HUES48 (cell line): ENCODE results near the gene AEBP2.

Experiments
- H3K27ac ChIP-seq: one replicate; pipeline ENCODE4 v1.7.0; 2013; ENCODE audit warnings: low read depth, low read length, inconsistent platforms
- H3K27me3 ChIP-seq: 2 replicates; pipeline ENCODE4 v1.6.1; 2013; ENCODE audit warnings: mild to moderate bottlenecking, low read length; ENCODE audit not compliant: control insufficient read depth, insufficient read depth
- H3K36me3 ChIP-seq: 2 replicates; pipeline ENCODE4 v1.6.1; 2013; ENCODE audit warnings: low read length; ENCODE audit not compliant: control insufficient read depth, insufficient read depth
- H3K4me1 ChIP-seq: 2 replicates; pipeline ENCODE4 v1.6.1; 2013; ENCODE audit warnings: mild to moderate bottlenecking, low read length; ENCODE audit not compliant: control insufficient read depth, insufficient read depth
- H3K4me3 ChIP-seq: 2 replicates; pipeline ENCODE4 v1.5.1; 2013; ENCODE audit warnings: mild to moderate bottlenecking, low read depth, low read length
- H3K9ac ChIP-seq: 2 replicates; pipeline ENCODE4 v1.6.1; 2013; ENCODE audit warnings: mild to moderate bottlenecking, low read depth, low read length, moderate library complexity
- H3K9me3 ChIP-seq: 2 replicates; pipeline ENCODE4 v1.6.1; 2013; ENCODE audit warnings: low read length; ENCODE audit not compliant: control insufficient read depth, insufficient read depth

The AEBP2 gene

DNA sequence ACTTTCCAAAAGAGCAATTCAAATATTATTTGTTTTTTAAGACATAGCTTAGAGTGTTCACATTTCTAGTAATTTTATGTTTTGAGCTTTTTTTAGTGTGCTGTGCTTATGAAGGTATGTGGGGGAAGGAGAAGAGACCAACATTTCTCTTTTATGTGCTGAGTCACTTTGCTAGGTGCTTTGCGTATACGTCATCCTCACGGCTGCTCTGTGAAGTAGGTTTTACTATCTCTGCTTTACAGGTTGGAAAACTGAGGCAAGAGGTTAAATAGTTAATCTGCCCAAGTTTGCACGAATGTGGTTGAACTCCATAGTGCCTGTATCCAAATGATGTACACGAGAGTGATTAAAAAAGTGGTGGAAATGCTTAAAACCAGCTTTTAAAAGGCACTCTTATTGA is 75.9 kb downstream of the AEBP2 start:
- no peaks in the 10 kb centered on the region for H3K9me3 ChIP-seq
- peak overlapping the region; percentile 66 for H3K27ac ChIP-seq
- 0 out of 2 replicates have a peak overlapping the region, but pooled peaks have one; percentile 20 for H3K9ac ChIP-seq
- peaks cover 23% of the 10 kb centered on the region for H3K4me1 ChIP-seq
- H3K4me3 ChIP-seq = no peak overlapping the region
- peaks cover 88% of the 10 kb centered on the region for H3K36me3 ChIP-seq
- no peaks in the 10 kb centered on the region for H3K27me3 ChIP-seq

DNA sequence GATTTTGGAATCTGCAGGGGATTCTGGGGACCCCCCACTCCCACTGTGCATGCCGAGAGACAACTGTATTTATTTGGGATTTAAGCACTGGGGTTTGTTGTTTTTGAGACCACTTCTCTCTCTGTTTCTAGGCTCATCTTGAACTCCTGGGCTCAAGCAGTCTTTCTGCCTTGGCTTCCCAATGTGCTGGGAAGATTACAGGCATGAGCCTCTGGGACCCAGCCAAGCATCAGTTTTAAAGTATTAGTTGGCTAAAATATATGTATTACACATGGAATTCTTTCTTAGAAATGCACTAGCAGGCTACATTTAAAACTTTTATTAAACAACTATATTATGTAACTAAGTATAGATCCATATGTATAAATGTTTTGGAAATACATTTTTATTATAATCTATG is 78.3 kb downstream of the AEBP2 start:
- H3K4me1 ChIP-seq = peaks cover 23% of the 10 kb centered on the region
- no peak overlapping the region for H3K27ac ChIP-seq
- peaks cover 82% of the 10 kb centered on the region for H3K36me3 ChIP-seq

DNA sequence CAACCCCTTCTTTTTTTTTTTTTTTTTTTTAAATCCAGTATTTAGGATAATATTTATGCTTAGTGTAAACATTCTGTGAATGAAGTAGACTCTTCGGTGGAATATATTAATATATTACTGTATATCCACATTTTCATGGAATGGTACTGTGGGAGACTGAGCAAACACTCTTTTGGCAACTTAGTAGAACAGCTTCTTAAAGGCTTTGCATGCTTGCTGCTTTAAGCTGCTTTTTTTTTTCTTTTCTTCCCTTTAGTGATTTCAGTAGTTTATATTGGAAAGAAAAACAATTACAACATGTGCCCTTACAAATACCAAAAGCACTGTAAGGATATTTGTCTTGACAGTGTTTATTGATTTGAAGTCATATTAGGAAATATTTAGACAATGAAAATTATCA is 78.9 kb downstream of the AEBP2 start:
- Histone ChIP-seq H3K9ac (no peak overlapping the region), H3K27ac (no peak overlapping the region), H3K4me1 (peaks cover 23% of the 10 kb centered on the region), H3K9me3 (no peaks in the 10 kb centered on the region), H3K27me3 (no peaks in the 10 kb centered on the region), H3K4me3 (no peak overlapping the region), H3K36me3 (peaks cover 75% of the 10 kb centered on the region)

More for the DNA sequence above, 78.3 kb downstream of the AEBP2 start:
- no peak overlapping the region for H3K9ac ChIP-seq
- H3K9me3 ChIP-seq = no peaks in the 10 kb centered on the region
- H3K27me3 ChIP-seq = no peaks in the 10 kb centered on the region
- H3K4me3 ChIP-seq = no peak overlapping the region

DNA sequence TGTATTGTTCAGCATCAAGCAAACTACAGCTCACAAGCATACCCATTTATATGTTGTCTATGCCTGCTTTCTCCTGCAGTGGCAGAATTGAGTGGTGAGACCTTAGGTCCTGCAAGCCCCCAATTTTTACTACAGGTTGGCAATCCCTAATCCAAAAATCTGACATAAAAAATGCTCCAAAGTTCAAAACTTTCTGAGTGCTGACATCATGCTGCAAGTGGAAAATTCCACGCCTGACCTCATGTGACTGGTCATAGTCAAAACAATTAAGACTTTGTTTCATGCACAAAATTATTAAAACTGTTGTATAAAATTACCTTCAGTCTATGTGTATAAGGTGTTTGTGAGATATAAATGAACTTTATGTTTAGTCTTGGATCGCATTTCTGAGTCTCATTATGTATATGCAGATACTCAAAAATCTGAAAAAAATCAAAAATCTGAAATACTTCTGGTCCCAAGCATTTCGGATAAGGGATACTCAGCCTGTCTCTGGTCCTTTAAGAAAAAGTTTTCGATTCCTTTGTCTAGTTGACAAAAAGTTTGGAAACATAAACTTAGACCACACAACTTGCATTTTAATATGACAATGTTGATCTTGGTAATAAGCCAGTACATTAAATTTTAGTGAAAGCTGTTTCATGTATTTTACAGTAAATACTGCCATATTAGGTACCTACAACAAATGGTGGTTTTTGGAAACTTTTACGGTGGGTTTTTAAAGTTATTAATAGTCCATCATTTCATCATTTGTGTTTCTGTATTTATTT is 81.5 kb downstream of the AEBP2 start:
- Histone ChIP-seq H3K36me3 (peaks cover 52% of the 10 kb centered on the region), H3K27me3 (no peaks in the 10 kb centered on the region)

DNA sequence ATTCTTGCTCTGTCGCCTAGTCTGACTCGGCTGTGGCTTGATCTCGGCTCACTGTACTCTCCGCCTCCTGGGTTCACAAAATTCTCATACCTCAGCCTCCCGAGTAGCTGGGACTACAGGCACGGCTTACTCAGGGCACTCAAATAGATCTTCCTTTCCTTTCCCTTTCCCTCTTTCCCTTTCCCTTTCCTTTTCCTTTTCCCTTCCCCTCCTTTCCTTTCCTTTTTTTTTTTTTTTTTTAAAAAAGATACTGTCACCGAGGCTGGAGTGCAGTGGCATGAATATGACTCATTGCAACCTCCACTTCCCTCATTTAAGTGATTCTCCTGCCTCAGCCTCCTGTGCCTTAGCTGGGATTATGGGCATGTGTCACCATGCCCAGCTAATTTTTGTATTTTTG is 86.0 kb downstream of the AEBP2 start:
- peaks cover 9% of the 10 kb centered on the region for H3K36me3 ChIP-seq
- H3K9me3 ChIP-seq = no peaks in the 10 kb centered on the region
- no peak overlapping the region for H3K9ac ChIP-seq
- H3K27me3 ChIP-seq = no peaks in the 10 kb centered on the region
- H3K27ac ChIP-seq = no peak overlapping the region
- no peak overlapping the region for H3K4me3 ChIP-seq
- no peaks in the 10 kb centered on the region for H3K4me1 ChIP-seq

More for the DNA sequence above, 81.5 kb downstream of the AEBP2 start:
- Histone ChIP-seq H3K9ac (no peak overlapping the region), H3K9me3 (no peaks in the 10 kb centered on the region), H3K4me3 (no peak overlapping the region), H3K27ac (no peak overlapping the region), H3K4me1 (peaks cover 2% of the 10 kb centered on the region; the same call in 1 of the 2 replicates)

DNA sequence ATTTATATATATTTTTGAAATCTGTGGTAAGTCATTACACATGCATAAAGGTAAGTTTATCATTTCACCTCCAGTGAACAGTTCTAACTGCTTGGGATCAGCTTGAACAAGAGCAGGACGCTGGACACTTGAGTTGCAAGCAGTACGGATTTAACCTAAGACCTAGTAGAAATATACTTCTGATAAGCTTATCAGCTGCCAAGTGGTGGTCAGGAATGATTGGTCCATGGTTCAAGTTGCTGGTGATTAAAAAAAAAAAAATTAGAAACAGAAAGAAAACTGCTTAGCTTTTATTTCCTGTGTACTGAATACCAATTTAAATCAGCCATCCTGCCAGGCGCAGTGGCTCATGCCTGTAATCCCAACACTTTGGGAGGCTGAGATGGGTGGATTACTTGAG is 88.6 kb downstream of the AEBP2 start:
- H3K27ac ChIP-seq = no peak overlapping the region
- no peaks in the 10 kb centered on the region for H3K4me1 ChIP-seq
- no peaks in the 10 kb centered on the region for H3K36me3 ChIP-seq
- H3K9ac ChIP-seq = no peak overlapping the region
- no peaks in the 10 kb centered on the region for H3K9me3 ChIP-seq
- no peaks in the 10 kb centered on the region for H3K27me3 ChIP-seq
- H3K4me3 ChIP-seq = no peak overlapping the region

DNA sequence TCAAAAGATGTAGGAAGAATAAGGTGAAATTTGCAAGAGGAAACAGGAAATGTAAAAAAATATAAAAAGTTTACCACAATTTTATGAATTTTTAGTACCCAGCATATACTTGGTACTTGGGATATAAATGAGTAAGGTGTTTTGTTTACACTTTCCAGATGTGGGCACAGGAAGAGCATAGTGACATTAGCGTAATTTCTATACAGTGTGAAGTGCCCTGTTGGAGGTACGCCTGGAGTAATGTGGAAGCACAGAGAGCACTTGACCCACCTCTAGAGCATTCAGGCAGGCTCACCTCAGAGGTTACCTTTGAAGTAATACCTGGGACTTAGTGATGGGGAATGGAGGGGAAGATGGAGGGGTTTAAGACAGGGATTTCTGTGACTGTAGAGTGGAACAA is 89.5 kb downstream of the AEBP2 start:
- Histone ChIP-seq H3K27ac (no peak overlapping the region), H3K4me1 (peaks cover 5% of the 10 kb centered on the region; the same call in 1 of the 2 replicates), H3K9me3 (no peaks in the 10 kb centered on the region), H3K9ac (no peak overlapping the region), H3K27me3 (no peaks in the 10 kb centered on the region), H3K36me3 (no peaks in the 10 kb centered on the region), H3K4me3 (no peak overlapping the region)

DNA sequence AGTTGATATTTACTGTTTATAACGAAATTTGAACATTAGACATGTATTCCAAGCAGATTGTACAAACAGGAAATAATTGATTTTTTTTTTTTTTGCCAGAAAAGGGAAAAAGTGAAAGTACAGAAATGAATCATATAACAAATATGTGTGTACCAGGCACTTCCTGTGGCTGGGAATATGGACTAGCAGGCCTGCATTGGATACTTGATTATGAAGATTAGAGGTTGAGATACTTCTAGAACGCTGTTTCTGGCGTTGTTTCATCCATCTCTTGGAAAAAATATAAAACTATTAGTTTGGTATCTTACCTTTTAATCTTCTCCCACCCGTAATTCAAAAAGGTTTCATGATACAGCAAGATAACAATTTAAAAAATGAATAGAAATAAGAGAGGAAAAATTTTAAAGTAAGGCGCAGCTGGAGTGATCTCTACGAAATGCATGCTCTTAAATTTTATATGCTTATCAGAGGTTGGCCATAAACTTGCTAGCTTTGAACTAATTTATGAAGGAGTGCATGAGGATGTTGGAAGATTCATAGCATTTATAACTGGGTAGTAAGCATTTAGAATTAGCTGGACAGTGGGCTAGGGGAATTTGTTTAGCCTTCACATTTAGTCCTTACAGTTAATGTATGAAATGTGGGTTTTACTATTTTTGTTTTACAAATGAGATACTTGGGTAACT is 90.8 kb downstream of the AEBP2 start:
- Histone ChIP-seq H3K4me1 (peaks cover 6% of the 10 kb centered on the region; the same call in 1 of the 2 replicates), H3K9ac (no peak overlapping the region), H3K27me3 (no peaks in the 10 kb centered on the region), H3K4me3 (no peak overlapping the region), H3K36me3 (no peaks in the 10 kb centered on the region), H3K9me3 (no peaks in the 10 kb centered on the region), H3K27ac (no peak overlapping the region)

DNA sequence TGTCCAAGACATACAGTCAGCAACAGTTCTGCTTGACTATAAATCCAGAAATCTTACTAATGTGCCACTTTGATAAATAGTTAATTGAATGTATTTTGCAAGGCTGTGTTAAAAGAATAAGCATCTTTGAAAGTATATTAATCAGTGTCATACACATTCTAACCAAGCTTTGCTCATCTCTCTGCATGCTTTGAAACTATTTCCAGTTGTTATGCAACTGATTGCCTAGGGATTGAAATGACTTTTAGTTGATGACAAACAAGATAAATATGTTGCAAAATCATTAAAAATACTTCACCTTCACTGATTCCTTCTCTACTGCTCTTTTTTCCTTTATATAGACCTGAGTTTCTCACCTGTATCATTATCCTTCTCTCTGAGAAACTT is 91.3 kb downstream of the AEBP2 start:
- Histone ChIP-seq H3K9me3 (no peaks in the 10 kb centered on the region), H3K27me3 (no peaks in the 10 kb centered on the region), H3K4me3 (no peak overlapping the region), H3K4me1 (peaks cover 6% of the 10 kb centered on the region; the same call in 1 of the 2 replicates), H3K27ac (no peak overlapping the region), H3K9ac (no peak overlapping the region), H3K36me3 (no peaks in the 10 kb centered on the region)

DNA sequence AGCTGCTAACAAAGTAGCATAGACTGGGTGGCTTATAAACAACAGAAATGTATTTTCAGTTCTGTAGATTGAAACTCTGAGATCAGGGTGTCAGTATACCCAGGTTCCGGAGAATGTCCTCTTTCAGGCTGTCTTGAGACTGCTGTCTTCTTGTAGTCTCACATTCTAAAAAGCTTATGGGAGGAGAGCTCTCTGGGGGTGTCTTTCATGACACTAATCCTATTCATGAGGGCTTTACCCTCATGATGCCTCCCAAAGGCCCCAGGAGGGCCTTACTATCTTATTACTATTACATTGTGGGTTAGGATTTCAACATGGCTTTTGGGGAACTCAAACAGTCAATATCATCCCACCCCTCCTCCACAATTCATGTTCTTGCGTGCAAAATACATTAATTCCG is 94.3 kb downstream of the AEBP2 start:
- Histone ChIP-seq H3K9me3 (no peaks in the 10 kb centered on the region), H3K9ac (no peak overlapping the region), H3K4me3 (no peak overlapping the region), H3K27ac (no peak overlapping the region), H3K27me3 (no peaks in the 10 kb centered on the region), H3K4me1 (peaks cover 6% of the 10 kb centered on the region; the same call in 1 of the 2 replicates), H3K36me3 (no peaks in the 10 kb centered on the region)

DNA sequence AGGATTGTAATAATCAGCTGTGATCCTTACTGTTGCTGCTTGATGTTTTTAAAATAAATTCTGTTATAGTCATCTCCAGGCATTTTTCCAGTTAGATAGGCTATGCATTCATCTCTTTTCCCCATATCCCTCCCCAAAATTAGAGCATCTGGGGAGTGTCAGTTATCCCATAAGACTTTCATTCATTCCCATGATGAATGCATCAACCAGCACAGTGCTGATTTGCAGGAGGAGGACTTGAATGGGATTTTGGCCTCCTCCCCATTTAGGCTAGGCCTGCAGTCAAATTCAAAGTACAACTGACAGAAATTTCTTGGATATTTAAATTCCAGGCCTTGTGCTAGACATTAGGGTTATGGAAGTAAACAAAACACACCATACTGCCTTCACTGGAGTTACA is 99.8 kb downstream of the AEBP2 start:
- Histone ChIP-seq H3K27ac (no peak overlapping the region), H3K9ac (no peak overlapping the region), H3K36me3 (no peaks in the 10 kb centered on the region), H3K9me3 (no peaks in the 10 kb centered on the region), H3K27me3 (no peaks in the 10 kb centered on the region), H3K4me3 (no peak overlapping the region), H3K4me1 (peaks cover 7% of the 10 kb centered on the region; the same call in 1 of the 2 replicates)
